Upper lobe of left lung (tissue), 6 donors: Measurements from ENCODE around the gene MEF2A. TPM values are rescaled to one million over a fixed set of nuclear protein-coding genes. Genes with fewer than 3 reads are reported as not detected.
"Not testable (repeated sequence)": the region's sequence is repeated elsewhere in the genome, so short reads cannot be mapped to it uniquely, and the experiment has no call there.

ENCODE experiments used
- ATAC-seq, 2 donors: fragments of 200-7000 bp; cut with Tn5 transposase; one replicate each; pipeline ENCODE4 v1.9.1; 2022; ENCODE audit warnings: mild to moderate bottlenecking in 2 of 2, moderate library complexity in 2 of 2; ENCODE audit not compliant: low FRiP score in 2 of 2
- DNase-seq, 2 donors: peaks; one replicate each; pipeline ENCODE4 v3.0.0-alpha.2; 2019 to 2020
- H3K27ac ChIP-seq, 4 donors: fragments of 200-600 bp; sonication (generic); one replicate each; pipeline ENCODE4 v1.5.1; 2016 to 2019
- H3K27me3 ChIP-seq, 4 donors: fragments of 200-600 bp; sonication (generic); one replicate each; pipeline ENCODE4 v1.5.1; 2017 to 2019
- H3K36me3 ChIP-seq, 4 donors: fragments of 200-600 bp; sonication (generic); one replicate each; pipeline ENCODE4 v1.5.1; 2016 to 2019
- H3K4me1 ChIP-seq, 4 donors: fragments of 200-600 bp; sonication (generic); one replicate each; pipeline ENCODE4 v1.5.1; 2018 to 2019
- H3K4me3 ChIP-seq, 4 donors: fragments of 200-600 bp; sonication (generic); one replicate each; pipeline ENCODE4 v1.5.1; 2017 to 2019; ENCODE audit warnings: mild to moderate bottlenecking in 2 of 4, moderate library complexity in 1 of 4
- H3K9me3 ChIP-seq, 4 donors: fragments of 200-600 bp; sonication (generic); one replicate each; pipeline ENCODE4 v1.5.1; 2018 to 2019
- CTCF ChIP-seq, 6 experiments: fragments of 450-650 bp in 4 of 6; fragments of 200-600 bp in 2 of 6; sonication (generic) in 2 of 6; IDR thresholded peaks; one replicate each; pipeline ENCODE4 v1.5.1; 2016 to 2019; ENCODE audit warnings: antibody characterized with exemption in 6 of 6
- EP300 ChIP-seq, 4 donors: sonication (generic); formaldehyde crosslinking; IDR thresholded peaks; one replicate each; pipeline ENCODE4 v1.5.1; 2017; ENCODE audit warnings: antibody characterized with exemption in 4 of 4, control low read depth in 2 of 4
- POLR2A ChIP-seq, 4 donors: fragments of 450-650 bp; IDR thresholded peaks; one replicate each; pipeline ENCODE4 v1.5.1; 2016 to 2017; ENCODE audit warnings: antibody characterized with exemption in 4 of 4, mild to moderate bottlenecking in 2 of 4
- POLR2AphosphoS5 ChIP-seq, 2 donors: sonication (generic); formaldehyde crosslinking; IDR thresholded peaks; one replicate each; pipeline ENCODE4 v1.5.1; 2017; ENCODE audit warnings: antibody characterized with exemption in 2 of 2
- WGBS, 2 donors: methylation state at CpG; one replicate each; pipeline ENCODE4 v1.1.5; 2017 to 2018; 5-methylcytosine and 5-hydroxymethylcytosine counted together
- total RNA-seq, 6 donors: library from RNA; depleted of rRNA in 4 of 6; stranded (reverse); fragments of >200 nt in 4 of 6; gene quantifications; one replicate each; pipeline versions ENCODE4 v1.1.0 to v1.2.1, GENCODE V29; 2016 to 2021
- donor health status: DM: no; HTN: no; CAD: no; lungs with moderate emphysema.
- donor health status: DM: no; HTN: yes; CAD: no; lungs with severe emphysema.

The MEF2A gene
- total RNA-seq, 6 donors from 2014 or later: 54.9 to 89.1 (median 75.2) TPM

DNA sequence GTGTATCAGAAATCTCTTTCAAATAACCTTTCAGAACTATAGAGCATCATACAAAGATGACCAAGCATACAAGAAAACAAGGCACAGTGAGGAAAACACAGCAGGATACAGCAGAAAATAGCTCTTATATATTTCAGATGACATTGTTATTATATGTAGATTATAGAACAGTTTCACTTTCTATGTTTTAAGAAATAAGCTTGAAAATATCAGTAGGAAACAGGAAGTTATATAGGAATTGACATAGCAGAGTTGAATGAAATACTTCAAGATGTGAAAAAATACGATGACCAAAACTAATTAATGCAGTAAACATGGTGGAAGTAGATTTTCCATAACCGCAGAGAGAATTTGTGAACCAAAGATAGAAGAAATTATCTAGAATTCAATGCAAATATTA lies 92.2 kb downstream of the MEF2A start:
- peaks cover 0 to 3% (median 0%) of the 10 kb centered on the region in 4 donors for H3K4me1 ChIP-seq
- TF ChIP-seq POLR2AphosphoS5 (IDR thresholded peaks at IDR 0.05): no peak
- TF ChIP-seq EP300 (IDR thresholded peaks at IDR 0.05): no peak
- no peak for TF ChIP-seq POLR2A (IDR thresholded peaks at IDR 0.05)
- no peak for TF ChIP-seq CTCF (IDR thresholded peaks at IDR 0.05)
- H3K4me3 ChIP-seq: no peak overlapping the region
- peaks cover 0 to 17% (median 0%) of the 10 kb centered on the region in 4 donors for H3K36me3 ChIP-seq
- no peak for ATAC-seq
- no peaks in the 10 kb centered on the region for H3K9me3 ChIP-seq
- no peak overlapping the region for H3K27ac ChIP-seq
- WGBS, 2 donors: 81 to 90% methylated on average over 2 of the region's 2 CpGs
- no peaks in the 10 kb centered on the region for H3K27me3 ChIP-seq
- DNase-seq: no peak

DNA sequence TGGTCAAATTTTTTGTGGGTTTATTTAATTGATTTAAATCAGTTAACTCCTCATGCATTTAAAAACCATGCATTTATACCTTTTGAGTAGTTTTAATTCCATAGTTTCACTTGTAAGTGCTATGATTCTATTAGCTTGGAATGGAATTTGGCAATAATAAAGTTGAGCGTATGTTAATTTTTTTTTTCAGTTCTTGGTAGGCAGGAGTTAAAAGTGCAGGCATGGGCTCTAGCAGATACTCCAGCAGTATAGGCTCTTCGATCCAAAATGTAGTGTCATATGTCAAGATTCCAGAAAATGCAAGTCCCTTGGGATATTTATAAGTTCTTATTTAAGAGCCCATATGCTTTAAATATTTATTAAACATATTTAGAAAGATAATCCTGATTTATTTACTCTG lies 97.1 kb downstream of the MEF2A start:
- Histone ChIP-seq H3K9me3 (no peaks in the 10 kb centered on the region), H3K4me1 (no peaks in the 10 kb centered on the region), H3K27me3 (no peaks in the 10 kb centered on the region), H3K36me3 (peaks cover 0 to 22% (median 0%) of the 10 kb centered on the region in 4 donors), H3K4me3 (no peak overlapping the region), H3K27ac (no peak overlapping the region)
- no peak for TF ChIP-seq POLR2A (IDR thresholded peaks at IDR 0.05)
- TF ChIP-seq POLR2AphosphoS5 (IDR thresholded peaks at IDR 0.05): no peak
- no peak for TF ChIP-seq CTCF (IDR thresholded peaks at IDR 0.05)
- TF ChIP-seq EP300 (IDR thresholded peaks at IDR 0.05): no peak
- no peak for DNase-seq
- WGBS, 2 donors: 84 to 86% methylated on average over 2 of the region's 2 CpGs
- no peak for ATAC-seq

GRCh38 chr15:99666073-99666472 lies 100.3 kb downstream of the MEF2A start:
- not testable (repeated sequence) for ATAC-seq, DNase-seq, H3K36me3 ChIP-seq, H3K27ac ChIP-seq, H3K4me1 ChIP-seq, H3K27me3 ChIP-seq, H3K9me3 ChIP-seq, H3K4me3 ChIP-seq
- WGBS, 2 donors: 94 to 98% methylated on average over 6 of the region's 6 CpGs

GRCh38 chr15:99668533-99669182 lies 102.9 kb downstream of the MEF2A start:
- Histone ChIP-seq H3K27ac (peak overlapping the region in 2 of 4 donors; percentile 26 to 27), H3K36me3 (peaks cover 0 to 24% (median 0%) of the 10 kb centered on the region in 4 donors), H3K27me3 (no peaks in the 10 kb centered on the region), H3K4me3 (no peak overlapping the region), H3K4me1 (no peaks in the 10 kb centered on the region), H3K9me3 (no peaks in the 10 kb centered on the region)
- TF ChIP-seq POLR2AphosphoS5 (IDR thresholded peaks at IDR 0.05): no peak
- no peak for TF ChIP-seq CTCF (IDR thresholded peaks at IDR 0.05)
- no peak for TF ChIP-seq POLR2A (IDR thresholded peaks at IDR 0.05)
- no peak for TF ChIP-seq EP300 (IDR thresholded peaks at IDR 0.05)
- no peak for ATAC-seq
- no peak for DNase-seq
- 74 to 82% methylated on average over 2 of the region's 2 CpGs for WGBS, 2 donors

GRCh38 chr15:99669250-99669649 lies 103.5 kb downstream of the MEF2A start:
- 96 to 97% methylated on average over 1 of the region's 1 CpG for WGBS, 2 donors
- Histone ChIP-seq H3K27me3 (no peaks in the 10 kb centered on the region), H3K4me3 (no peak overlapping the region), H3K36me3 (peaks cover 0 to 22% (median 2%) of the 10 kb centered on the region in 4 donors), H3K4me1 (no peaks in the 10 kb centered on the region), H3K9me3 (no peaks in the 10 kb centered on the region), H3K27ac (peak overlapping the region in 1 of 4 donors; percentile 27)
- ATAC-seq (no peak), DNase-seq (no peak)
- TF ChIP-seq EP300 (IDR thresholded peaks at IDR 0.05) (no peak), POLR2AphosphoS5 (IDR thresholded peaks at IDR 0.05) (no peak), POLR2A (IDR thresholded peaks at IDR 0.05) (no peak), CTCF (IDR thresholded peaks at IDR 0.05) (no peak)
